T-cell (primary cell): ENCODE measurements around the gene C7. TPM values are rescaled to one million over a fixed set of nuclear protein-coding genes. Genes with fewer than 3 reads are reported as not detected.

ENCODE experiments used
- ATAC-seq, 4 experiments: fragments of 200-7000 bp in 3 of 4; fragments of 150-1000 bp in 1 of 4; cut with Tn5 transposase; replicated peaks in 1 of 4; 1 replicate in 3 of 4; 2 replicates in 1 of 4; pipeline ENCODE4 v1.10.0; 2021; ENCODE audit warnings: moderate library complexity in 3 of 4, mild to moderate bottlenecking in 2 of 4, moderate number of reproducible peaks in 1 of 4
- CTCF ChIA-PET, 2 donors: fragments of 300-600 bp; sonication (Branson Sonifier 250); formaldehyde crosslinking; loops; one replicate each; lab custom pipeline; 2022; ENCODE audit warnings: antibody characterized with exemption in 2 of 2; lab: Charles Lee
- POLR2A ChIA-PET, 2 donors: fragments of 300-600 bp; sonication (Branson Sonifier 250); formaldehyde crosslinking; loops; one replicate each; lab custom pipeline; 2022; ENCODE audit warnings: antibody characterized with exemption in 2 of 2; lab: Charles Lee
- DNase-seq, 35 experiments: peaks; one replicate each; pipeline versions ENCODE4 v3.0.0 to v3.0.0-alpha.2; 2013 to 2023
- H3K27ac ChIP-seq: one replicate; pipeline ENCODE4 v1.5.1; 2013; ENCODE audit warnings: low read length
- H3K27me3 ChIP-seq, 2 experiments: replicated peaks in 1 of 2; 1 replicate in 1 of 2; 2 replicates in 1 of 2; pipeline versions ENCODE4 v1.6.1 to v1.7.0; 2013; ENCODE audit warnings: low read length in 1 of 2, mixed read lengths in 1 of 2; ENCODE audit not compliant: control insufficient read depth in 2 of 2, insufficient read depth in 2 of 2; ENCODE audit errors: extremely low read depth in 1 of 2
- H3K36me3 ChIP-seq, 2 donors: 1 replicate in 1 of 2; 2 replicates in 1 of 2; pipeline versions ENCODE4 v1.6.1 to v1.7.0; 2013; ENCODE audit warnings: low read length in 1 of 2; ENCODE audit not compliant: control insufficient read depth in 2 of 2, insufficient read depth in 1 of 2; ENCODE audit errors: extremely low read depth in 1 of 2
- H3K4me1 ChIP-seq, 2 experiments: 1 replicate in 1 of 2; 2 replicates in 1 of 2; pipeline versions ENCODE4 v1.6.1 to v1.7.0; 2013; ENCODE audit warnings: low read length in 2 of 2, mixed read lengths in 1 of 2; ENCODE audit not compliant: insufficient read depth in 2 of 2, control insufficient read depth in 1 of 2; ENCODE audit errors: extremely low read depth in 1 of 2
- H3K4me3 ChIP-seq, 2 donors: 1 replicate in 1 of 2; 2 replicates in 1 of 2; pipeline versions ENCODE4 v1.5.1 to v1.7.0; 2013; ENCODE audit warnings: mild to moderate bottlenecking in 2 of 2, low read length in 1 of 2, moderate library complexity in 1 of 2; ENCODE audit not compliant: control insufficient read depth in 1 of 2; ENCODE audit errors: extremely low read depth in 1 of 2
- H3K9me3 ChIP-seq: 2 replicates; pipeline ENCODE4 v1.7.0; 2013
- H3K27ac Mint-ChIP-seq, 2 donors: one replicate each; pipeline ENCODE4 v1.8.0; 2020 to 2021; ENCODE audit warnings: mild to moderate bottlenecking in 2 of 2, mixed read lengths in 2 of 2
- H3K27me3 Mint-ChIP-seq, 2 donors: one replicate each; pipeline ENCODE4 v1.8.0; 2021 to 2022; ENCODE audit warnings: mixed read lengths in 2 of 2
- H3K36me3 Mint-ChIP-seq: one replicate; pipeline ENCODE4 v1.8.0; 2021; ENCODE audit warnings: mixed read lengths
- H3K4me1 Mint-ChIP-seq, 3 donors: one replicate each; pipeline ENCODE4 v1.8.0; 2020 to 2022; ENCODE audit warnings: mixed read lengths in 3 of 3, mild to moderate bottlenecking in 1 of 3
- H3K4me3 Mint-ChIP-seq, 3 donors: one replicate each; pipeline ENCODE4 v1.8.0; 2020 to 2022; ENCODE audit warnings: mild to moderate bottlenecking in 3 of 3, mixed read lengths in 3 of 3, moderate library complexity in 3 of 3
- H3K9me3 Mint-ChIP-seq, 3 donors: one replicate each; pipeline ENCODE4 v1.8.0; 2020 to 2022; ENCODE audit warnings: mixed read lengths in 3 of 3
- WGBS: methylation state at CpG from one replicate; pipeline ENCODE4 v1.1.5; 2013; ENCODE audit warnings: missing lambda C conversion rate; ENCODE audit not compliant: insufficient coverage; 5-methylcytosine and 5-hydroxymethylcytosine counted together
- total RNA-seq, 35 experiments: library from RNA in 6 of 35; stranded (reverse) in 6 of 35; fragments of 120-200 nt in 1 of 35; gene quantifications; one replicate each; pipeline versions ENCODE4 v1.2.1 to v1.2.4 and lab custom pipeline; 2013 to 2026

Gene C7
- total RNA-seq, 5 donors from 2014 or later (not counting 1 experiment from before 2014, with no cell fraction given): 1.4 to 3.4 (median 2.9) TPM; not detected in 2

DNA sequence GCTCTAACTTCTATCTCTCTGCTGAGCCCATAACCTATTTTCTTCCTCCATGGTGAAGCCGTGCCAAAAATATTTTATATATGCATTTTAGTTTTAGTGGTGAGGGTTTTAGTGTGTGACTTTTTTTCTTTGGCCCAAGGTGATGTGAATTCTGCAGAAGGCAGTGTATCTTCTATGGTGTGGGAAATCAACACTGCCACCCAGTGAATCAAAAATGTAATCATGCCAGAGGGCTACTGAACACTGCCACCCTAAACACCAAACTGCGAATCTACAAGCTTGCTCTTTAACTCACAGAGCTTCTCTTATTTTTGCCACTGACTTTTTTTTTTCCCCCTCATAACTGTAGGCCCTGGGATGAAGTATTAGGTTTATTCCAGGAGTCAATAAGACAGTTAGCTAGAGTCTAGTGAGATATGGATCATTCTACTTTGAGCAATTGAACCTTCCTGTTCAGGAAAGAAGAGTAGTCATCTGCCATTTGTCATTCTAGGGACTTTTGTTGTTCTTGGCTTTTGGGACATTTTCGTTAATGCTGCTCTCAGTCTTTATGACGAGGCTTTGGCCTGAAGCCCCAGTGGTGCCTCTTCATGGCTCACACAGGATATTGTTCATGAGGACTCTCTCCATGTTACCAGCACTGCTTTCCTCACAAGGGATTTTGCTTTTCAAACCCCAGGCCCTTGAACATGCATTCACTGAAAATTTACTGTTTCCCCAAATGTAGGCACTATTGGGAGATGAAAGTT, 53.1 kb downstream of the C7 start:
- no peak overlapping the region for H3K27ac Mint-ChIP-seq
- ChIA-PET CTCF (no interaction called here), POLR2A (no interaction called here)
- Histone ChIP-seq H3K27me3 (peaks cover 0 to 2% of the 10 kb centered on the region in 2 experiments), H3K27ac (no peak overlapping the region), H3K36me3 (no peaks in the 10 kb centered on the region), H3K4me3 (no peak overlapping the region), H3K9me3 (no peaks in the 10 kb centered on the region), H3K4me1 (no peaks in the 10 kb centered on the region)
- no CpG with 5 or more reads among the region's 4 CpGs for WGBS
- no peak for ATAC-seq
- H3K4me1 Mint-ChIP-seq: no peaks in the 10 kb centered on the region
- H3K27me3 Mint-ChIP-seq: peaks cover 0 to 2% of the 10 kb centered on the region in 2 donors
- H3K9me3 Mint-ChIP-seq: peaks cover 7 to 13% (median 8%) of the 10 kb centered on the region in 3 donors
- no peak for DNase-seq
- H3K36me3 Mint-ChIP-seq: no peaks in the 10 kb centered on the region
- no peak overlapping the region for H3K4me3 Mint-ChIP-seq

GRCh38 chr5:40972434-40972833, 63.1 kb downstream of the C7 start:
- Mint-ChIP-seq H3K4me1 (no peaks in the 10 kb centered on the region), H3K4me3 (no peak overlapping the region), H3K27me3 (peaks cover 1 to 9% of the 10 kb centered on the region in 2 donors), H3K36me3 (no peaks in the 10 kb centered on the region), H3K9me3 (peaks cover 0 to under 1% (median 0%) of the 10 kb centered on the region in 3 donors), H3K27ac (no peak overlapping the region)
- ATAC-seq: no peak
- whole genome bisulfite sequencing: no CpG with 5 or more reads among the region's 2 CpGs
- H3K4me1 ChIP-seq: no peaks in the 10 kb centered on the region
- no peaks in the 10 kb centered on the region for H3K9me3 ChIP-seq
- H3K4me3 ChIP-seq: no peak overlapping the region
- no peak for DNase-seq
- CTCF ChIA-PET: no interaction called here
- H3K36me3 ChIP-seq: no peaks in the 10 kb centered on the region
- H3K27ac ChIP-seq: no peak overlapping the region
- POLR2A ChIA-PET: no interaction called here
- peaks cover 0 to 2% of the 10 kb centered on the region in 2 experiments for H3K27me3 ChIP-seq

GRCh38 chr5:40973364-40974004, 64.2 kb downstream of the C7 start:
- POLR2A ChIA-PET: no interaction called here
- WGBS: 56% methylated on average over 2 of the region's 3 CpGs
- no peaks in the 10 kb centered on the region for H3K4me1 ChIP-seq
- no peak for DNase-seq
- H3K9me3 Mint-ChIP-seq: no peaks in the 10 kb centered on the region
- H3K27me3 ChIP-seq: peaks cover 0 to 5% of the 10 kb centered on the region in 2 experiments
- no peak overlapping the region for H3K4me3 Mint-ChIP-seq
- peaks cover 1 to 9% of the 10 kb centered on the region in 2 donors for H3K27me3 Mint-ChIP-seq
- H3K4me1 Mint-ChIP-seq: no peaks in the 10 kb centered on the region
- CTCF ChIA-PET: no interaction called here
- no peaks in the 10 kb centered on the region for H3K36me3 Mint-ChIP-seq
- no peak overlapping the region for H3K27ac ChIP-seq
- no peaks in the 10 kb centered on the region for H3K9me3 ChIP-seq
- H3K27ac Mint-ChIP-seq: no peak overlapping the region
- no peaks in the 10 kb centered on the region for H3K36me3 ChIP-seq
- H3K4me3 ChIP-seq: no peak overlapping the region
- ATAC-seq: no peak

- DNase-seq (no peak), ATAC-seq (no peak)
- CTCF ChIA-PET: no interaction called here
- POLR2A ChIA-PET: no interaction called here
- no peak overlapping the region for H3K4me3 Mint-ChIP-seq
- Histone ChIP-seq H3K27me3 (peaks cover 0 to 5% of the 10 kb centered on the region in 2 experiments), H3K4me3 (no peak overlapping the region), H3K4me1 (no peaks in the 10 kb centered on the region), H3K9me3 (no peaks in the 10 kb centered on the region), H3K36me3 (no peaks in the 10 kb centered on the region), H3K27ac (no peak overlapping the region)
- peaks cover 8 to 17% of the 10 kb centered on the region in 2 donors for H3K27me3 Mint-ChIP-seq
- WGBS: no CpG with 5 or more reads among the region's 3 CpGs
- no peaks in the 10 kb centered on the region for H3K4me1 Mint-ChIP-seq
- no peaks in the 10 kb centered on the region for H3K36me3 Mint-ChIP-seq
- no peaks in the 10 kb centered on the region for H3K9me3 Mint-ChIP-seq
- no peak overlapping the region for H3K27ac Mint-ChIP-seq
Measured at GRCh38 chr5:40976041-40976440, 66.7 kb downstream of the C7 start.

- peaks cover 0 to 10% of the 10 kb centered on the region in 2 experiments for H3K27me3 ChIP-seq
- Mint-ChIP-seq H3K9me3 (no peaks in the 10 kb centered on the region), H3K4me3 (no peak overlapping the region), H3K36me3 (no peaks in the 10 kb centered on the region), H3K4me1 (no peaks in the 10 kb centered on the region), H3K27me3 (peaks cover 14 to 17% of the 10 kb centered on the region in 2 donors), H3K27ac (no peak overlapping the region)
- POLR2A ChIA-PET: no interaction called here
- H3K27ac ChIP-seq: no peak overlapping the region
- H3K4me1 ChIP-seq: no peaks in the 10 kb centered on the region
- 82% methylated on average over 3 of the region's 3 CpGs for WGBS
- H3K4me3 ChIP-seq: no peak overlapping the region
- DNase-seq (no peak), ATAC-seq (no peak)
- H3K36me3 ChIP-seq: no peaks in the 10 kb centered on the region
- CTCF ChIA-PET: no interaction called here
- H3K9me3 ChIP-seq: no peaks in the 10 kb centered on the region
Measured at GRCh38 chr5:40976836-40977235, 67.5 kb downstream of the C7 start.

- Histone ChIP-seq H3K27me3 (peaks cover 0 to 10% of the 10 kb centered on the region in 2 experiments), H3K4me3 (no peak overlapping the region), H3K27ac (no peak overlapping the region), H3K9me3 (no peaks in the 10 kb centered on the region), H3K36me3 (no peaks in the 10 kb centered on the region), H3K4me1 (no peaks in the 10 kb centered on the region)
- ATAC-seq (no peak), DNase-seq (no peak)
- POLR2A ChIA-PET: no interaction called here
- CTCF ChIA-PET: no interaction called here
- Mint-ChIP-seq H3K36me3 (no peaks in the 10 kb centered on the region), H3K27me3 (peaks cover 15 to 27% of the 10 kb centered on the region in 2 donors), H3K9me3 (peaks cover 0 to 4% (median under 1%) of the 10 kb centered on the region in 3 donors), H3K4me1 (no peaks in the 10 kb centered on the region), H3K27ac (no peak overlapping the region), H3K4me3 (no peak overlapping the region)
- 89% methylated on average over 4 of the region's 9 CpGs for WGBS
Measured at GRCh38 chr5:40981420-40981819, 72.1 kb downstream of the C7 start.
